Endothelial cell of umbilical vein (primary cell): ENCODE measurements around the gene LRRK2. TPM values are rescaled to one million over a fixed set of nuclear protein-coding genes. Genes with fewer than 3 reads are reported as not detected.

ENCODE experiments used
- BruUV-seq: library from RNA; stranded (reverse); fragments of 400-500 nt; replicated peaks from 2 replicates; lab custom pipeline; 2021; lab: Mats Ljungman, UMichigan
- CTCF ChIA-PET: fragments of 300-600, 350-600 bp; sonication (Branson Sonifier 250); formaldehyde crosslinking; loops from one replicate; lab custom pipeline; 2021; ENCODE audit warnings: antibody characterized with exemption, inconsistent platforms; lab: Charles Lee
- POLR2A ChIA-PET: fragments of 300-600, 350-600 bp; sonication (Branson Sonifier 250); formaldehyde crosslinking; loops from one replicate; lab custom pipeline; 2021; ENCODE audit warnings: antibody characterized with exemption, inconsistent platforms; lab: Charles Lee
- DNase-seq: peaks from one replicate; pipeline ENCODE4 v3.0.0-alpha.2; 2011; ENCODE audit warnings: low read depth, low spot score
- FAIRE-seq: peaks from 2 replicates; lab custom pipeline; 2011; peaks lifted over from hg19 to GRCh38; lab: Jason Lieb, UNC
- H2AFZ ChIP-seq: 2 replicates; pipeline ENCODE4 v1.6.0; 2012; ENCODE audit warnings: low read depth, low read length, control low read depth, inconsistent platforms
- H3K27ac ChIP-seq: 2 replicates; pipeline ENCODE4 v1.5.1; 2011; ENCODE audit warnings: low read depth, mild to moderate bottlenecking, control low read depth, low read length, moderate library complexity; ENCODE audit not compliant: insufficient read depth
- H3K27me3 ChIP-seq, 2 experiments: 2 replicates each; pipeline versions ENCODE4 v1.6.0 to v1.6.1; 2011; ENCODE audit warnings: low read length in 2 of 2, mixed read lengths in 1 of 2; ENCODE audit not compliant: control insufficient read depth in 2 of 2, insufficient read depth in 2 of 2
- H3K36me3 ChIP-seq, 2 experiments: 2 replicates in 1 of 2; 3 replicates in 1 of 2; pipeline ENCODE4 v1.5.1; 2011; ENCODE audit warnings: low read length in 2 of 2, mild to moderate bottlenecking in 1 of 2, moderate library complexity in 1 of 2; ENCODE audit not compliant: control insufficient read depth in 2 of 2, insufficient read depth in 2 of 2; ENCODE audit errors: extremely low read depth in 1 of 2
- H3K4me1 ChIP-seq: 3 replicates; pipeline ENCODE4 v1.5.1; 2011; ENCODE audit warnings: mild to moderate bottlenecking, low read length; ENCODE audit not compliant: control insufficient read depth, insufficient read depth; ENCODE audit errors: extremely low read depth
- H3K4me2 ChIP-seq: 2 replicates; pipeline ENCODE4 v1.6.1; 2011; ENCODE audit warnings: low read length, control low read depth, mixed read lengths; ENCODE audit not compliant: insufficient read depth
- H3K4me3 ChIP-seq, 3 experiments: fragments of 200-600 bp in 1 of 3; sonication (generic), shearing (Covaris generic) in 1 of 3; replicated peaks in 1 of 3; 2 replicates each; pipeline ENCODE4 v1.5.1; 2011 to 2016; ENCODE audit warnings: control low read depth in 3 of 3, low read length in 3 of 3, mild to moderate bottlenecking in 2 of 3, inconsistent platforms in 1 of 3, low read depth in 1 of 3, moderate library complexity in 1 of 3; ENCODE audit not compliant: insufficient read depth in 1 of 3
- H3K79me2 ChIP-seq: 2 replicates; pipeline ENCODE4 v1.6.0; 2012; ENCODE audit warnings: low read length, inconsistent platforms; ENCODE audit not compliant: control insufficient read depth, insufficient read depth
- H3K9ac ChIP-seq: replicated peaks from 2 replicates; pipeline ENCODE3; 2011; ENCODE audit warnings: low read length, control low read depth; ENCODE audit not compliant: insufficient read depth; ENCODE audit errors: extremely low read depth
- H3K9me1 ChIP-seq: replicated peaks from 3 replicates; pipeline ENCODE4 v1.6.0; 2011; ENCODE audit warnings: mild to moderate bottlenecking, low read length; ENCODE audit not compliant: control insufficient read depth, insufficient read depth; ENCODE audit errors: extremely low read depth
- H3K9me3 ChIP-seq: replicated peaks from 2 replicates; pipeline ENCODE4 v1.5.1; 2012; ENCODE audit warnings: low read length, inconsistent platforms; ENCODE audit not compliant: control insufficient read depth, insufficient read depth
- H4K20me1 ChIP-seq: replicated peaks from 2 replicates; pipeline ENCODE3; 2011; ENCODE audit warnings: mild to moderate bottlenecking, low read length; ENCODE audit not compliant: control insufficient read depth, insufficient read depth; ENCODE audit errors: extremely low read depth
- EZH2 ChIP-seq: IDR thresholded peaks from 2 replicates; pipeline ENCODE4 v1.6.1; 2012; ENCODE audit warnings: borderline replicate concordance, low read depth, mild to moderate bottlenecking, moderate library complexity, low read length, inconsistent platforms; ENCODE audit not compliant: severe bottlenecking
- FOS ChIP-seq: IDR thresholded peaks from 2 replicates; pipeline ENCODE4 v1.6.1; 2011; ENCODE audit warnings: mild to moderate bottlenecking, low read length, moderate library complexity, borderline replicate concordance; ENCODE audit not compliant: insufficient read depth
- GATA2 ChIP-seq: IDR thresholded peaks from 2 replicates; pipeline ENCODE4 v1.7.0; 2011; ENCODE audit warnings: low read depth, mild to moderate bottlenecking, moderate library complexity, mixed read lengths, low read length; ENCODE audit not compliant: insufficient read length, insufficient read depth
- JUN ChIP-seq: IDR thresholded peaks from 2 replicates; pipeline ENCODE4 v1.6.1; 2011; ENCODE audit warnings: borderline replicate concordance, low read depth; ENCODE audit not compliant: insufficient read length, insufficient read depth
- MYC ChIP-seq: IDR thresholded peaks from one replicate; pipeline ENCODE4 v1.6.1; 2011; ENCODE audit warnings: mild to moderate bottlenecking, low read depth, low read length
- POLR2A ChIP-seq: IDR thresholded peaks from 2 replicates; pipeline ENCODE4 v1.6.1; 2012; ENCODE audit warnings: low read depth, mild to moderate bottlenecking, control low read depth, low read length
- POLR2AphosphoS5 ChIP-seq: IDR thresholded peaks from 2 replicates; pipeline ENCODE4 v1.6.1; 2012; ENCODE audit warnings: low read depth, mild to moderate bottlenecking, control low read depth, low read length, moderate library complexity; ENCODE audit not compliant: insufficient read depth
- dilution Hi-C: fragments of 300-500 bp; cut with MboI; formaldehyde crosslinking; loops from one replicate; pipeline ENCODE4 v1.15.0; 2019; ENCODE audit warnings: low sequenced_read_pairs; ENCODE audit not compliant: extremely low pct_ligation_motif_present
- intact Hi-C: fragments of 100-400 bp; cut with micrococcal nuclease; formaldehyde crosslinking; loops from one replicate; pipeline ENCODE4 v1.10.0; 2022
- polyA plus RNA-seq, 4 experiments: library from polyadenylated mRNA; depleted of rRNA in 3 of 4; stranded (reverse) in 3 of 4; unstranded in 1 of 4; fragments of >200 nt; gene quantifications; 2 replicates each; pipeline versions ENCODE4 v1.2.1 to v1.2.3, GENCODE V29; 2011 to 2012; ENCODE audit warnings: missing spikeins in 1 of 4
- total RNA-seq: library from RNA; stranded (reverse); gene quantifications from 2 replicates; pipeline ENCODE4 v1.2.3, GENCODE V29; 2021
- TF ChIP-seq, protein P1 (sequence below): IDR thresholded peaks from 2 replicates; pipeline ENCODE4 v1.6.1; 2011; ENCODE audit not compliant: insufficient read depth, insufficient read length
- TF ChIP-seq, protein P2 (sequence below), 2 donors: IDR thresholded peaks; 1 replicate in 1 of 2; 2 replicates in 1 of 2; pipeline ENCODE4 v1.5.1; 2011; ENCODE audit warnings: low read length in 2 of 2, mild to moderate bottlenecking in 2 of 2, moderate library complexity in 2 of 2, control low read depth in 1 of 2, inconsistent platforms in 1 of 2, low read depth in 1 of 2; ENCODE audit not compliant: insufficient read depth in 1 of 2; ENCODE audit errors: extremely low read depth in 1 of 2

Gene LRRK2
- total and polyA plus RNA-seq, 2 donors (not counting 3 experiments of a cell fraction or from before 2014, with no cell fraction given) = 0.26 to 2.2 TPM

DNA sequence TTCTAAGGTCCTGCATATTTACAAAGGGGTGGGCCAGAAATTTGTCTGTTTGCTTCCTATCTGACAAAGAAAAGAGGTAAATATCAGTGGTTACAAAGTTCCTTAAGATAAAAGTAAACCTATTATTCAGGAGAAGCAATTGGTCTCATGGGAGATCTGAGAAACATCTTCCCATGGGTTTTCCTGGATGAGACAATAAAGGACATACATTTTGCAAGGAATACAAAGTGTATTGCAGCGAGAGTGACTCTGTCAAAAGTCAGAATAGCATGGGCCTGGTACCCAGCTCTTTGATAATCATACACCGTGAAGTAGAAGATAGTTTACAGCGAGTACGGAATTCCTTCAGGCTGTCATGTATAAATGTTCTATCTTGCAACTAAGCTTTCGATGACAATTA, 14.2 kb downstream of the LRRK2 start:
- H3K79me2 ChIP-seq = no peaks in the 10 kb centered on the region
- H3K9ac ChIP-seq = no peak overlapping the region
- CTCF ChIA-PET = interaction anchor here (2.1 kb wide), 1 partner anchor 10 kb away, joined by 6 read pairs; no protein-coding TSS in a partner anchor
- H3K4me1 ChIP-seq = peaks cover 4% of the 10 kb centered on the region
- intact Hi-C loops = no loop called here
- BruUV-seq = no TSS peak
- no peaks in the 10 kb centered on the region for H4K20me1 ChIP-seq
- no peaks in the 10 kb centered on the region for H3K27me3 ChIP-seq
- no peaks in the 10 kb centered on the region for H3K9me1 ChIP-seq
- H3K36me3 ChIP-seq = no peaks in the 10 kb centered on the region
- no peak overlapping the region for H3K4me2 ChIP-seq
- H3K4me3 ChIP-seq = no peak overlapping the region
- no peak for FAIRE-seq
- dilution Hi-C loops = no loop called here
- no peak overlapping the region for H3K27ac ChIP-seq
- TF ChIP-seq, protein P1, sequence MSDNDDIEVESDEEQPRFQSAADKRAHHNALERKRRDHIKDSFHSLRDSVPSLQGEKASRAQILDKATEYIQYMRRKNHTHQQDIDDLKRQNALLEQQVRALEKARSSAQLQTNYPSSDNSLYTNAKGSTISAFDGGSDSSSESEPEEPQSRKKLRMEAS = no peak
- TF ChIP-seq MYC (no peak), JUN (no peak), FOS (no peak), POLR2A (no peak), POLR2AphosphoS5 (no peak), GATA2 (no peak), EZH2 (no peak)
- TF ChIP-seq, protein P2, sequence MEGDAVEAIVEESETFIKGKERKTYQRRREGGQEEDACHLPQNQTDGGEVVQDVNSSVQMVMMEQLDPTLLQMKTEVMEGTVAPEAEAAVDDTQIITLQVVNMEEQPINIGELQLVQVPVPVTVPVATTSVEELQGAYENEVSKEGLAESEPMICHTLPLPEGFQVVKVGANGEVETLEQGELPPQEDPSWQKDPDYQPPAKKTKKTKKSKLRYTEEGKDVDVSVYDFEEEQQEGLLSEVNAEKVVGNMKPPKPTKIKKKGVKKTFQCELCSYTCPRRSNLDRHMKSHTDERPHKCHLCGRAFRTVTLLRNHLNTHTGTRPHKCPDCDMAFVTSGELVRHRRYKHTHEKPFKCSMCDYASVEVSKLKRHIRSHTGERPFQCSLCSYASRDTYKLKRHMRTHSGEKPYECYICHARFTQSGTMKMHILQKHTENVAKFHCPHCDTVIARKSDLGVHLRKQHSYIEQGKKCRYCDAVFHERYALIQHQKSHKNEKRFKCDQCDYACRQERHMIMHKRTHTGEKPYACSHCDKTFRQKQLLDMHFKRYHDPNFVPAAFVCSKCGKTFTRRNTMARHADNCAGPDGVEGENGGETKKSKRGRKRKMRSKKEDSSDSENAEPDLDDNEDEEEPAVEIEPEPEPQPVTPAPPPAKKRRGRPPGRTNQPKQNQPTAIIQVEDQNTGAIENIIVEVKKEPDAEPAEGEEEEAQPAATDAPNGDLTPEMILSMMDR (IDR thresholded peaks at IDR 0.05; ENCODE audit: extremely low read depth in 1 of 2, insufficient read depth in 1 of 2, low read depth in 1 of 2, low read length in 2 of 2) = no peak
- H2AFZ ChIP-seq = no peak overlapping the region
- POLR2A ChIA-PET = no interaction called here
- no peaks in the 10 kb centered on the region for H3K9me3 ChIP-seq
- DNase-seq = no peak
